GM18505 (cell line): ENCODE results near the gene LATS2.
"Not testable (repeated sequence)": the region's sequence is repeated elsewhere in the genome, so short reads cannot be mapped to it uniquely, and the experiment has no call there.

Experiments used
- ATAC-seq: cut with Tn5 transposase; IDR thresholded peaks from one replicate; pipeline ENCODE4 v1.9.1; 2021; ENCODE audit not compliant: unreplicated experiment
- POLR2A ChIP-seq: IDR thresholded peaks from 4 replicates; pipeline ENCODE4 v1.6.1; 2011; ENCODE audit warnings: borderline replicate concordance; ENCODE audit not compliant: insufficient read depth, insufficient read length; ENCODE audit errors: extremely low read depth

Gene LATS2

GRCh38 chr13:20977394-20977793 lies 84.0 kb downstream of the LATS2 start:
- TF ChIP-seq POLR2A = no peak
- no peak for ATAC-seq

GRCh38 chr13:20974981-20975585 lies 86.3 kb downstream of the LATS2 start:
- TF ChIP-seq POLR2A = no peak
- ATAC-seq = no peak

GRCh38 chr13:20973886-20974425 lies 87.4 kb downstream of the LATS2 start:
- no peak for ATAC-seq
- no peak for TF ChIP-seq POLR2A

GRCh38 chr13:20972731-20973130 lies 88.7 kb downstream of the LATS2 start:
- TF ChIP-seq POLR2A = no peak
- no peak for ATAC-seq

- no peak for ATAC-seq
- TF ChIP-seq POLR2A = no peak
These were observed 92.2 kb downstream of the LATS2 start for GRCh38 chr13:20969182-20969581.

GRCh38 chr13:20968745-20969144 lies 92.6 kb downstream of the LATS2 start:
- ATAC-seq = no peak
- TF ChIP-seq POLR2A = no peak

GRCh38 chr13:20967340-20967739 lies 94.0 kb downstream of the LATS2 start:
- no peak for ATAC-seq
- no peak for TF ChIP-seq POLR2A

- TF ChIP-seq POLR2A = no peak
These were observed 96.5 kb downstream of the LATS2 start for GRCh38 chr13:20964904-20965303.

GRCh38 chr13:20961663-20962062 lies 99.7 kb downstream of the LATS2 start:
- ATAC-seq = not testable (repeated sequence)

More at GRCh38 chr13:20964904-20965303, 96.5 kb downstream of the LATS2 start:
- ATAC-seq = no peak

GRCh38 chr13:20960663-20961309 lies 100.6 kb downstream of the LATS2 start:
- ATAC-seq = no peak
- no peak for TF ChIP-seq POLR2A

- not testable (repeated sequence) for ATAC-seq
These were observed 104.3 kb downstream of the LATS2 start for GRCh38 chr13:20957049-20957620.

GRCh38 chr13:20955496-20955895 lies 105.9 kb downstream of the LATS2 start:
- no peak for ATAC-seq
- TF ChIP-seq POLR2A = no peak

- no peak for ATAC-seq
- TF ChIP-seq POLR2A = no peak
These were observed 108.0 kb downstream of the LATS2 start for GRCh38 chr13:20953245-20953931.

GRCh38 chr13:20952838-20953237 lies 108.5 kb downstream of the LATS2 start:
- TF ChIP-seq POLR2A = no peak
- no peak for ATAC-seq

- not testable (repeated sequence) for ATAC-seq
These were observed 113.4 kb downstream of the LATS2 start for GRCh38 chr13:20948001-20948400.
